SHP77 (cell line): ENCODE measurements around the gene PPOX.

Experiments used
- DNase-seq, 2 experiments: peaks; one replicate each; lab custom pipeline; 2025; lab: John Stamatoyannopoulos, UW

PPOX gene

GRCh38 chr1:161165742-161166668, at the start of gene PPOX:
PPOX (plus strand) TSS chr1:161166426; CDS start chr1:161166848, 422 bp downstream.
- DNase-seq, result peak; percentile 99 to 100

- peak; percentile 66 to 91 for DNase-seq
Measured at GRCh38 chr1:161117759-161118581, 48.3 kb upstream of the PPOX start, which contains the start of the genes NIT1 and PFDN2. NIT1 (plus strand) TSS chr1:161118105; CDS start chr1:161118177, 72 bp downstream. PFDN2 (minus strand) TSS chr1:161118037; CDS start chr1:161118026, 11 bp downstream.

- no peak for DNase-seq
Measured at GRCh38 chr1:161119092-161119903, 46.9 kb upstream of the PPOX start.

- no peak for DNase-seq
Measured at GRCh38 chr1:161121042-161121650, 45.1 kb upstream of the PPOX start.

GRCh38 chr1:161121834-161122233, 44.4 kb upstream of the PPOX start:
- no peak for DNase-seq

- no peak for DNase-seq
Measured at GRCh38 chr1:161122967-161123366, 43.3 kb upstream of the PPOX start.

GRCh38 chr1:161127649-161128048, 38.6 kb upstream of the PPOX start:
- no peak for DNase-seq

GRCh38 chr1:161128591-161129420, 37.4 kb upstream of the PPOX start:
- no peak for DNase-seq

- no peak for DNase-seq
Measured at GRCh38 chr1:161130266-161130665, 36.0 kb upstream of the PPOX start.

GRCh38 chr1:161131523-161132409, 34.5 kb upstream of the PPOX start:
- DNase-seq, result no peak

- DNase-seq, result peak; percentile 97 to 98
Measured at GRCh38 chr1:161132410-161133219, 33.6 kb upstream of the PPOX start, which contains the start of gene DEDD. DEDD (minus strand) TSS chr1:161132667; CDS start chr1:161124462, 8,205 bp downstream.

- DNase-seq, result no peak
Measured at GRCh38 chr1:161133220-161133740, 32.9 kb upstream of the PPOX start.

- no peak for DNase-seq
Measured at GRCh38 chr1:161137881-161138280, 28.3 kb upstream of the PPOX start.

GRCh38 chr1:161138431-161138830, 27.8 kb upstream of the PPOX start:
- DNase-seq, result no peak

- DNase-seq, result peak in 1 of 2 experiments; percentile 50
Measured at GRCh38 chr1:161139766-161140165, 26.5 kb upstream of the PPOX start.

- no peak for DNase-seq
Measured at GRCh38 chr1:161140755-161141400, 25.3 kb upstream of the PPOX start.

GRCh38 chr1:161145832-161146231, 20.4 kb upstream of the PPOX start:
- no peak for DNase-seq

- DNase-seq, result no peak
Measured at GRCh38 chr1:161153176-161153575, 13.1 kb upstream of the PPOX start.
